Measurements from ENCODE around the gene AP5Z1. TPM values are rescaled to one million over a fixed set of nuclear protein-coding genes. Genes with fewer than 3 reads are reported as not detected.

The AP5Z1 gene, protein sequence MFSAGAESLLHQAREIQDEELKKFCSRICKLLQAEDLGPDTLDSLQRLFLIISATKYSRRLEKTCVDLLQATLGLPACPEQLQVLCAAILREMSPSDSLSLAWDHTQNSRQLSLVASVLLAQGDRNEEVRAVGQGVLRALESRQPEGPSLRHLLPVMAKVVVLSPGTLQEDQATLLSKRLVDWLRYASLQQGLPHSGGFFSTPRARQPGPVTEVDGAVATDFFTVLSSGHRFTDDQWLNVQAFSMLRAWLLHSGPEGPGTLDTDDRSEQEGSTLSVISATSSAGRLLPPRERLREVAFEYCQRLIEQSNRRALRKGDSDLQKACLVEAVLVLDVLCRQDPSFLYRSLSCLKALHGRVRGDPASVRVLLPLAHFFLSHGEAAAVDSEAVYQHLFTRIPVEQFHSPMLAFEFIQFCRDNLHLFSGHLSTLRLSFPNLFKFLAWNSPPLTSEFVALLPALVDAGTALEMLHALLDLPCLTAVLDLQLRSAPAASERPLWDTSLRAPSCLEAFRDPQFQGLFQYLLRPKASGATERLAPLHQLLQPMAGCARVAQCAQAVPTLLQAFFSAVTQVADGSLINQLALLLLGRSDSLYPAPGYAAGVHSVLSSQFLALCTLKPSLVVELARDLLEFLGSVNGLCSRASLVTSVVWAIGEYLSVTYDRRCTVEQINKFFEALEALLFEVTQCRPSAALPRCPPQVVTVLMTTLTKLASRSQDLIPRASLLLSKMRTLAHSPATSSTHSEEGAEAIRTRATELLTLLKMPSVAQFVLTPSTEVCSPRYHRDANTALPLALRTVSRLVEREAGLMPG
- 10 to 100 TPM; 27.8 to 52.3 (median 37.3) TPM for polyA plus RNA-seq (ENCODE audit: low read depth in 6 of 6)

- Mint-ChIP-seq H3K4me3 (peak within 1 kb of the TSS; percentile 96 to 99 (median 98)), H3K27ac (peak within 1 kb of the TSS; percentile 98 to 100 (median 100)), H3K9me3 (no peaks in the 10 kb centered on the region), H3K4me1 (peaks cover 31 to 45% (median 45%) of the 10 kb centered on the region in 3 donors), H3K27me3 (no peaks in the 10 kb centered on the region), H3K36me3 (peaks cover 0 to 5% of the 10 kb centered on the region in 2 donors)
- ATAC-seq (ENCODE audit: low read depth in 2 of 2) (peak; percentile 87 to 88), DNase-seq (peak; percentile 95)
Measured at GRCh38 chr7:4775250-4775847, at the start of gene AP5Z1. Gene AP5Z1, plus strand, starts transcription at chr7:4775623. Its CDS starts 93 bp downstream, at chr7:4775716.

- no peaks in the 10 kb centered on the region for H3K36me3 Mint-ChIP-seq
- peak overlapping the region; percentile 88 to 96 (median 94) for H3K27ac Mint-ChIP-seq
- no peak for ATAC-seq (ENCODE audit: low read depth in 2 of 2)
- H3K4me3 Mint-ChIP-seq: peak overlapping the region; percentile 90 to 96 (median 92)
- no peak for DNase-seq
- no peaks in the 10 kb centered on the region for H3K27me3 Mint-ChIP-seq
- H3K9me3 Mint-ChIP-seq: no peaks in the 10 kb centered on the region
- H3K4me1 Mint-ChIP-seq: peaks cover 28 to 39% (median 31%) of the 10 kb centered on the region in 3 donors
Measured at GRCh38 chr7:4725850-4726450, 49.5 kb upstream of the AP5Z1 start.

GRCh38 chr7:4726566-4726965, 48.9 kb upstream of the AP5Z1 start:
- H3K36me3 Mint-ChIP-seq: no peaks in the 10 kb centered on the region
- H3K9me3 Mint-ChIP-seq: no peaks in the 10 kb centered on the region
- H3K27ac Mint-ChIP-seq: peak overlapping the region in 2 of 6 donors; percentile 49 to 91
- no peak for ATAC-seq (ENCODE audit: low read depth in 2 of 2)
- H3K27me3 Mint-ChIP-seq: no peaks in the 10 kb centered on the region
- H3K4me1 Mint-ChIP-seq: peaks cover 25 to 37% (median 30%) of the 10 kb centered on the region in 3 donors
- peak overlapping the region in 6 of 8 donors; percentile 1 to 93 (median 79) for H3K4me3 Mint-ChIP-seq
- DNase-seq: no peak

- no peak for ATAC-seq (ENCODE audit: low read depth in 2 of 2)
- no peaks in the 10 kb centered on the region for H3K27me3 Mint-ChIP-seq
- DNase-seq: no peak
- H3K4me1 Mint-ChIP-seq: peaks cover 30 to 48% (median 40%) of the 10 kb centered on the region in 3 donors
- H3K9me3 Mint-ChIP-seq: no peaks in the 10 kb centered on the region
- H3K4me3 Mint-ChIP-seq: no peak overlapping the region
- peaks cover 0 to 7% of the 10 kb centered on the region in 2 donors for H3K36me3 Mint-ChIP-seq
- no peak overlapping the region for H3K27ac Mint-ChIP-seq
Measured at GRCh38 chr7:4727914-4728705, 47.3 kb upstream of the AP5Z1 start.

DNA sequence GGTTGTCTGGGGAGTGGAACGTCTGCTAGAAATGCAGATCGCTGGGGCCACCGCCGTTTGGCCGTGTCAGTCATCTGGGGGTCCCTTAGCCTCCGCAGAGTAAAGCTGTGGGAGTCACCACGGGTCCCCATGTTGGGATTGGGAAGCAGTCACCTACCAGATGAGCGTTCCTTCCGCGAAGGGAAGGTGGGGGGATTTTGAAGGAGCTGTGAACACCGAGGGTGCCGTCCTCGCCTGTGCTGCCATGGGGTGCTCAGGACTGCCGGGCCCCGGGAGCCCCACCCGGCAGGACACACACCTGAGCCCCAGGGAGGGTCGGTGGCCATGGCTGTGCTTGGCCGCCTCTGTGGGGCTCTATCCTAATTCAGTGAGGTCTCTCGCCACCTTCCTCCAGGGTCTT, 46.2 kb upstream of the AP5Z1 start:
- Mint-ChIP-seq H3K27me3 (no peaks in the 10 kb centered on the region), H3K9me3 (no peaks in the 10 kb centered on the region), H3K27ac (no peak overlapping the region), H3K36me3 (peaks cover 0 to 7% of the 10 kb centered on the region in 2 donors), H3K4me1 (peaks cover 40 to 53% (median 45%) of the 10 kb centered on the region in 3 donors), H3K4me3 (no peak overlapping the region)
- no peak for DNase-seq
- ATAC-seq (ENCODE audit: low read depth in 2 of 2): no peak

- Mint-ChIP-seq H3K27me3 (no peaks in the 10 kb centered on the region), H3K4me3 (no peak overlapping the region), H3K27ac (no peak overlapping the region), H3K4me1 (peaks cover 34 to 48% (median 38%) of the 10 kb centered on the region in 3 donors), H3K36me3 (peaks cover 0 to 7% of the 10 kb centered on the region in 2 donors), H3K9me3 (no peaks in the 10 kb centered on the region)
- ATAC-seq (ENCODE audit: low read depth in 2 of 2): no peak
- no peak for DNase-seq
Measured at GRCh38 chr7:4730276-4730675, 45.1 kb upstream of the AP5Z1 start.

GRCh38 chr7:4730971-4731370, 44.5 kb upstream of the AP5Z1 start:
- Mint-ChIP-seq H3K27me3 (no peaks in the 10 kb centered on the region), H3K36me3 (peaks cover 0 to 7% of the 10 kb centered on the region in 2 donors), H3K4me1 (peaks cover 31 to 45% (median 37%) of the 10 kb centered on the region in 3 donors), H3K27ac (no peak overlapping the region), H3K9me3 (no peaks in the 10 kb centered on the region), H3K4me3 (peak overlapping the region in 1 of 8 donors; percentile 15)
- ATAC-seq (ENCODE audit: low read depth in 2 of 2) (no peak), DNase-seq (no peak)

DNA sequence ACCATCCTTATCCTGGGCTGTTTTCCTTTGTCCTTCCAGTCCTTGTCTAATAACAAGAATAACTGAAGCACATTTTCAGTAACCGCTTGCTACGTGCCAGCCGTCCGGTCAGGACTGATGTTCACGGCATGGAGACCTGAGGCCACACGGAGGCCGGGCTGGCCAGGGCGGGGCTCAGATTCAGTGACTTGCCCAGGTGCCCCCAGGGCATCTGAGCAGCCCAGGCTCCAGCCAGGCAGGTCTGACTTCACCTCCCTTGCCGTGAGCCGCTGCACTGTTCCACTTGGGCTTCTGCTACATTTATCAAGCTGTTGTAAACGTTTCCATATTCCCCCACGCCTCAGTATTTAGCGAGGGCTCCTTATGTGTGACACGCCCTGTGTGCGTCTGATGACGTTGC, 43.6 kb upstream of the AP5Z1 start:
- DNase-seq: no peak
- ATAC-seq (ENCODE audit: low read depth in 2 of 2): no peak
- H3K4me1 Mint-ChIP-seq: peaks cover 24 to 43% (median 36%) of the 10 kb centered on the region in 3 donors
- peaks cover 0 to 7% of the 10 kb centered on the region in 2 donors for H3K36me3 Mint-ChIP-seq
- H3K27me3 Mint-ChIP-seq: no peaks in the 10 kb centered on the region
- H3K27ac Mint-ChIP-seq: no peak overlapping the region
- no peaks in the 10 kb centered on the region for H3K9me3 Mint-ChIP-seq
- H3K4me3 Mint-ChIP-seq: no peak overlapping the region

DNA sequence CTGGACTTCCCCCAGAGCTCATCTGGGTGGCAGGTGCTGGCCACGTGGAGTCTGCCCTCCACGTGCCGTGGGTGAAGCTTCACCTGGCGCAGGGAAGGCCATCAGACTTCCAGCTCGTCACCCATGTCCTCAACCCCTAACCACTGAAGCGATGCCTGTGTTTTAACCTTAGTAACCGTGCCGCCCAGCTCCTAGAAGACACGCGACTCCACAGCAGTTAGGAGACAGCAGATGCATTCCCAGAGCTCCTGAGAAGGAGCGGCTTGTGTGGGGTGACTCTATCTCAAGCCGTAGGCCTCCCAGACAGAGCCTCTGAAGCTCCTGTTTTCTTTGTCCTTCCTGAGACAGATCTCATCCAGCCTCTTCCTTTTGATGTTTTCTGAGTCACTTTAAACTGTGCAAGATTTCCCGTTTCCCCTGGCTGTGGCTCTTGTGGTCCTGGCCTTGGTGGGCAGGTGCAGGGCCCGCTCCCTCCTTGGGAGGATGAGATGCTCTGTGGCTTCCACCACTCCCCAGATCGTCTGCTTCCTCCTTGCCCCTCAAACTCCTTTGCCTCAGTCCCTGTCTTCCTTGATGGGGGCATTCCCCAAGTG, 41.4 kb upstream of the AP5Z1 start:
- Mint-ChIP-seq H3K27ac (peak overlapping the region in 4 of 6 donors; percentile 22 to 95 (median 68)), H3K27me3 (no peaks in the 10 kb centered on the region), H3K9me3 (no peaks in the 10 kb centered on the region), H3K4me3 (peak overlapping the region in 1 of 8 donors; percentile 22), H3K36me3 (peaks cover 0 to 7% of the 10 kb centered on the region in 2 donors), H3K4me1 (peaks cover 35 to 54% (median 42%) of the 10 kb centered on the region in 3 donors)
- ATAC-seq (ENCODE audit: low read depth in 2 of 2) (peak in 1 of 2 donors; percentile 21), DNase-seq (no peak)

GRCh38 chr7:4734587-4735345, 40.7 kb upstream of the AP5Z1 start:
- H3K4me1 Mint-ChIP-seq: peaks cover 42 to 62% (median 50%) of the 10 kb centered on the region in 3 donors
- H3K36me3 Mint-ChIP-seq: peaks cover 0 to 7% of the 10 kb centered on the region in 2 donors
- no peak overlapping the region for H3K4me3 Mint-ChIP-seq
- peak overlapping the region in 3 of 6 donors; percentile 10 to 88 (median 43) for H3K27ac Mint-ChIP-seq
- H3K9me3 Mint-ChIP-seq: no peaks in the 10 kb centered on the region
- DNase-seq: no peak
- ATAC-seq (ENCODE audit: low read depth in 2 of 2): no peak
- no peaks in the 10 kb centered on the region for H3K27me3 Mint-ChIP-seq

GRCh38 chr7:4737300-4737699, 38.1 kb upstream of the AP5Z1 start:
- Mint-ChIP-seq H3K9me3 (no peaks in the 10 kb centered on the region), H3K4me3 (no peak overlapping the region), H3K27me3 (no peaks in the 10 kb centered on the region), H3K27ac (peak overlapping the region in 2 of 6 donors; percentile 12 to 57), H3K36me3 (peaks cover 0 to 6% of the 10 kb centered on the region in 2 donors), H3K4me1 (peaks cover 35 to 70% (median 43%) of the 10 kb centered on the region in 3 donors)
- ATAC-seq (ENCODE audit: low read depth in 2 of 2) (no peak), DNase-seq (no peak)
